GM18505 (cell line): ENCODE data around the gene FMO2.
A peak's percentile ranks its signal among the peaks of the same experiment; 100 is the strongest.
"Not testable (repeated sequence)": the region's sequence is repeated elsewhere in the genome, so short reads cannot be mapped to it uniquely, and the experiment has no call there.

ENCODE experiments used
- ATAC-seq: cut with Tn5 transposase; IDR thresholded peaks from one replicate; pipeline ENCODE4 v1.9.1; 2021; ENCODE audit not compliant: unreplicated experiment
- POLR2A ChIP-seq: IDR thresholded peaks from 4 replicates; pipeline ENCODE4 v1.6.1; 2011; ENCODE audit warnings: borderline replicate concordance; ENCODE audit not compliant: insufficient read depth, insufficient read length; ENCODE audit errors: extremely low read depth

Gene FMO2

GRCh38 chr1:171217658-171218443 lies 32.8 kb downstream of the FMO2 start:
- no peak for TF ChIP-seq POLR2A
- no peak for ATAC-seq

GRCh38 chr1:171218661-171219060 lies 33.6 kb downstream of the FMO2 start:
- no peak for TF ChIP-seq POLR2A
- no peak for ATAC-seq

GRCh38 chr1:171219346-171220080 lies 34.4 kb downstream of the FMO2 start:
- ATAC-seq, result no peak
- TF ChIP-seq POLR2A, result no peak

- no peak for ATAC-seq
- TF ChIP-seq POLR2A, result no peak
These were observed 35.0 kb downstream of the FMO2 start for GRCh38 chr1:171220081-171220420.

GRCh38 chr1:171220581-171221054 lies 35.5 kb downstream of the FMO2 start:
- no peak for ATAC-seq
- TF ChIP-seq POLR2A, result no peak

- no peak for ATAC-seq
These were observed 36.8 kb downstream of the FMO2 start for GRCh38 chr1:171221665-171222591.

GRCh38 chr1:171222936-171223335 lies 37.8 kb downstream of the FMO2 start:
- no peak for ATAC-seq
- no peak for TF ChIP-seq POLR2A

More at GRCh38 chr1:171221665-171222591, 36.8 kb downstream of the FMO2 start:
- no peak for TF ChIP-seq POLR2A

- ATAC-seq, result not testable (repeated sequence)
These were observed 39.2 kb downstream of the FMO2 start for GRCh38 chr1:171224257-171224656.

GRCh38 chr1:171226747-171227370 lies 41.8 kb downstream of the FMO2 start:
- no peak for TF ChIP-seq POLR2A
- ATAC-seq, result peak; percentile 79

GRCh38 chr1:171231326-171231725 lies 46.2 kb downstream of the FMO2 start:
- TF ChIP-seq POLR2A, result no peak
- ATAC-seq, result no peak

GRCh38 chr1:171233183-171233582 lies 48.1 kb downstream of the FMO2 start:
- no peak for ATAC-seq
- TF ChIP-seq POLR2A, result no peak

- ATAC-seq, result not testable (repeated sequence)
These were observed 51.1 kb downstream of the FMO2 start for GRCh38 chr1:171236231-171236630.

GRCh38 chr1:171243878-171244277 lies 58.8 kb downstream of the FMO2 start:
- ATAC-seq, result no peak
- no peak for TF ChIP-seq POLR2A
